Bronchial epithelial cell (primary cell): ENCODE results near the gene FRAT1. TPM values are rescaled to one million over a fixed set of nuclear protein-coding genes. Genes with fewer than 3 reads are reported as not detected.

Source experiments
- DNase-seq: peaks from one replicate; pipeline ENCODE4 v3.0.0-alpha.2; 2010; ENCODE audit warnings: low read depth
- FAIRE-seq: peaks from 2 replicates; lab custom pipeline; 2011; peaks lifted over from hg19 to GRCh38; lab: Jason Lieb, UNC
- H3K27me3 ChIP-seq: 2 replicates; pipeline ENCODE4 v1.5.1; 2011; ENCODE audit warnings: low read length; ENCODE audit not compliant: control insufficient read depth, insufficient read depth
- H3K36me3 ChIP-seq: 2 replicates; pipeline ENCODE4 v1.5.1; 2011; ENCODE audit warnings: low read length; ENCODE audit not compliant: control insufficient read depth, insufficient read depth
- H3K4me3 ChIP-seq: 2 replicates; pipeline ENCODE4 v1.5.1; 2011; ENCODE audit warnings: mild to moderate bottlenecking, low read depth, low read length, control low read depth
- total RNA-seq: library from RNA; depleted of rRNA; stranded (reverse); fragments of >200 nt; gene quantifications from 2 replicates; pipeline ENCODE4 v1.2.1, GENCODE V29; 2014
- TF ChIP-seq, protein P1 (sequence below): IDR thresholded peaks from 2 replicates; pipeline ENCODE4 v1.5.1; 2011; ENCODE audit warnings: mild to moderate bottlenecking, moderate library complexity, low read length, control low read depth, inconsistent platforms; ENCODE audit not compliant: insufficient read depth, severe bottlenecking

Gene FRAT1
- total RNA-seq, 1 donor from 2014 or later: 1.6 TPM

DNA sequence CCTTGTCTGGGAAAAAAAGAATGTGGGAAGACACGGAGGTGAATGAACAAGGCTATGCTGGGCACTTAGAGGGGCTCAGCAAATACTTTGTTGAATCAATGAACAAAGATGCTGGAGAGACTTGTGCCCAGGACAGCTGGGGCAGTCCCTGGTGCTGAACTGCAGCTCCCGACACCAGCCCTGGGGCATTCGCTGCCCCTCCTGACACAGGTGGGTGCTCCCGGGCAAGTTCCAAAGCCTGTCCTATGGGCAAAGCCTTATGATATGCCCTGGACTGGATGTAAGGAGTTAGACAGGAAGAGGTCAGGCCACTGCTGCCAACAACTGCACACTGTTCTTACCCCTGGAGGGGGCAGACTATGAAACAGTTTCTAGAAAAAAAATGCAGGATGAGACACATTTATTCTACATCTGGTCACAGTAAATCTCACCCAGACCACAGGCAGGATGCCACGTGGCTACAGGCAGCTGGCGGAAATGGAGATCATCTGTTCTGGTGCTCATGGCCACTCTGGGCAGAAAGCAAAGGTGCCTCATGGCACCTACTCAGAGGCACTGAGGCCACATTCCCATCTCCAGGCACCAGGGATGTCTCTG is 37.3 kb downstream of the FRAT1 start:
- FAIRE-seq: no peak
- peaks cover 24% of the 10 kb centered on the region for H3K36me3 ChIP-seq

DNA sequence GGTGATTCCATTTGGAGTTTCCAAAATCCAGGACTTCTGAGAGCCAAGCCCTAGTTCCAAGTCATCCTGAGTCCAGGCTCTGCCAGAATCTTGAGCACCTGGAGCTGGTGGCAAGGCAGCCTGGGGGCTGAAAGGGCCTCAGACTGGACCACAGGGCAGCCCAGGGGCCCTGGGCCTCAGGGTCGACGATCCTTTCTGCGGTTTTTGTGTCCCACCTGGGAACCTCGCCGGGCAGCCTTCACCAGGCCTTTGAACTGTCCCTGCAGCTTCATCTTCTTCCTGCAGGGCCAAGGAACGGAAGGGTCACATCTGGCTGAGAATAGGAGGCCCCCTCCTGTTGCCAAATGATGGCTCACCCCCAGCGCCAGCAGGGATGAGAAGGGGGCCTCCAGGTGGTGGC is 37.8 kb downstream of the FRAT1 start:
- FAIRE-seq (no peak), DNase-seq (no peak)
- TF ChIP-seq, protein P1, sequence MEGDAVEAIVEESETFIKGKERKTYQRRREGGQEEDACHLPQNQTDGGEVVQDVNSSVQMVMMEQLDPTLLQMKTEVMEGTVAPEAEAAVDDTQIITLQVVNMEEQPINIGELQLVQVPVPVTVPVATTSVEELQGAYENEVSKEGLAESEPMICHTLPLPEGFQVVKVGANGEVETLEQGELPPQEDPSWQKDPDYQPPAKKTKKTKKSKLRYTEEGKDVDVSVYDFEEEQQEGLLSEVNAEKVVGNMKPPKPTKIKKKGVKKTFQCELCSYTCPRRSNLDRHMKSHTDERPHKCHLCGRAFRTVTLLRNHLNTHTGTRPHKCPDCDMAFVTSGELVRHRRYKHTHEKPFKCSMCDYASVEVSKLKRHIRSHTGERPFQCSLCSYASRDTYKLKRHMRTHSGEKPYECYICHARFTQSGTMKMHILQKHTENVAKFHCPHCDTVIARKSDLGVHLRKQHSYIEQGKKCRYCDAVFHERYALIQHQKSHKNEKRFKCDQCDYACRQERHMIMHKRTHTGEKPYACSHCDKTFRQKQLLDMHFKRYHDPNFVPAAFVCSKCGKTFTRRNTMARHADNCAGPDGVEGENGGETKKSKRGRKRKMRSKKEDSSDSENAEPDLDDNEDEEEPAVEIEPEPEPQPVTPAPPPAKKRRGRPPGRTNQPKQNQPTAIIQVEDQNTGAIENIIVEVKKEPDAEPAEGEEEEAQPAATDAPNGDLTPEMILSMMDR: no peak
- Histone ChIP-seq H3K36me3 (peaks cover 26% of the 10 kb centered on the region), H3K4me3 (no peak overlapping the region), H3K27me3 (no peaks in the 10 kb centered on the region)

More for the DNA sequence above, 37.3 kb downstream of the FRAT1 start:
- Histone ChIP-seq H3K27me3 (no peaks in the 10 kb centered on the region), H3K4me3 (no peak overlapping the region)
- TF ChIP-seq, protein P1: no peak
- DNase-seq: no peak

DNA sequence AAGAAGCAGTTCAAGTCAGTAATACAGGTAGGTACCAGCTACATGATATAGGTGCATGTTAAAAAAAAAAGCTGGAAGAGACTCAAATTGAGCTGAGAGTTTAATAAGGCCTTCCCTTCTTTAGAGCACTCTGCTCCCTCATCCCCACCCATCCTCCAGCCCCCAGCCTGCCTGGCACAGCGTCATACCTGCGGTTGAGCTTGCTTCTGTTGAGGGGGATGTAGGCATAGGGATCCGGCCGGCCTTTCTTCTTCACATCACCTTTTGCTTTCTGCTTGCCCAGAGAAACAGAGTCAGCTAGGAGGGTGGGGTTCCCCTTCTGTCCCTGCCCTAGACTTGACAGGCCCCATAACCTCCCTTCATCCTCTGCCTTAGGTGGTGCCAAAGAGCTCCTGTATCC is 39.3 kb downstream of the FRAT1 start:
- Histone ChIP-seq H3K36me3 (peaks cover 28% of the 10 kb centered on the region), H3K4me3 (no peak overlapping the region), H3K27me3 (no peaks in the 10 kb centered on the region)
- DNase-seq: no peak
- TF ChIP-seq, protein P1: no peak
- no peak for FAIRE-seq

DNA sequence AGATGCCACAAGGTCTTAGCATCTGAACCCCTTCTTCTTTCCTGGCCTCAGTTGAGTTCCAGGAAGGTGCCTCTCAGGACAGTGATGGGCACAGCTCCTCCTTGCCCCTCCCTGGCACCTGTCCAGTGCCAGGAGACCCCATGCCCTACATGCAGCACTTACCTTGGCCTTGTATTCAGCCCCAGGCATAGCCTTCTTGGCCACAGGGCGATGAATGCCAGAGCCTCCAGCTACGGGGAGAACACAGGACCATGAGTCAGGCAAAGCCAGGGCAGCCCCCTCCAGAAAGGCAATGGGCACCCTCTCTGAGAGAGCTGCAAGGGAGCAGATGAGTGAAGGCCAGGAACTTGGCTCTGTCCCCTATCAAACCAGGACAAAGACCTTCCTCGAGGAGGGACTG is 39.7 kb downstream of the FRAT1 start:
- TF ChIP-seq, protein P1: no peak
- Histone ChIP-seq H3K27me3 (no peaks in the 10 kb centered on the region), H3K36me3 (peaks cover 31% of the 10 kb centered on the region), H3K4me3 (no peak overlapping the region)
- no peak for FAIRE-seq
- no peak for DNase-seq

DNA sequence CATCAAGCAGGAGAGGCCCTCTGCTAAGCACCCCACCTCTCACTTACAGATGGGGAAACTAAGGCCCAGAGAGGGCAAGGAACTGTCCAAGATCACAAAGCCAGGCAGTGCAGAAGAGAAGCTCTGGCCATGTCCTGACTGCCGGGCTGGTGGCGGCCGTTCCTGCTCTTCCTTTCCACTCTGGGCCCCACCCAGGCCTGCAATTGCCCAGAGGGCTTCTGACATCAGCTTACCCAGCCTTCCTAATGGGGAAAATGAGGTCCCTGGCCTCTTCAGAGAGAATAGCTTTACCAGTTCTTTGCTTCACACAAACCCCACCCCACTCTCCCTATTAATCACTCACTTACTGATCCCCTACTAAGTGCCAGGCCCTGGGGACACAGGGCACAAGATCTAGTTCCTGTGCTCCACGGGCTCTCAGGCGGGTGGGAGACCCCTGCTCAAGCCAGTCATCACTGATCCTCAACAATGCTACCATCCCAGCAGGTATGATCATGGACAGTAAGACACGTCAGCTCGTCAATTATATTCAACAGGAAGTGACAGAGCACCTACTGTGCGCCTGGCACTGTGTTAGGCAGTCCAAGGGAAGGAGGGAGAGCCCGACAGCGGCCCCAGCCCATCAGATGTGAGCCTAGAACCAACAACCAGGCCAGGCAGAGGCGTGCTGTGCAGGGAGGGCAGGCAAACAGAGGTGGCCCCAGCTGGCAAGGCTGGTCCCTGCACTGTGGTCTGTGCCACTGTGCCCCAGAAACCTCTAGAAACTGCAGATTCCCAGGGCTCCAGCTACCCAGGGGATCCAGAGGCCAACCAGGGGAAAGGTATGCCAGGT is 41.9 kb downstream of the FRAT1 start:
- Histone ChIP-seq H3K36me3 (peaks cover 36% of the 10 kb centered on the region), H3K4me3 (no peak overlapping the region), H3K27me3 (no peaks in the 10 kb centered on the region)
- TF ChIP-seq, protein P1: no peak
- no peak for FAIRE-seq
- no peak for DNase-seq
